IMR-90 (cell line): ENCODE results near the gene CENPT. TPM values are rescaled to one million over a fixed set of nuclear protein-coding genes. Genes with fewer than 3 reads are reported as not detected.

Experiments used
- ATAC-seq: fragments of 200-7000 bp; cut with Tn5 transposase; 2 replicates; pipeline ENCODE4 v1.9.1; 2020; ENCODE audit warnings: low read depth, mild to moderate bottlenecking, moderate library complexity
- Bru-seq: library from RNA; stranded (reverse); fragments of 400-500 nt; gene quantifications from one replicate; lab custom pipeline; 2021; lab: Mats Ljungman, UMichigan
- BruChase-seq, 2 experiments: library from RNA; stranded (reverse); fragments of 400-500 nt; gene quantifications; one replicate each; lab custom pipeline; 2021; lab: Mats Ljungman, UMichigan
- BruUV-seq: library from RNA; stranded (reverse); fragments of 400-500 nt; replicated peaks from 2 replicates; lab custom pipeline; 2021; lab: Mats Ljungman, UMichigan
- CTCF ChIA-PET: fragments of 300-600 bp; formaldehyde crosslinking; extraction: SDS; loops from one replicate; lab custom pipeline; 2021; ENCODE audit warnings: antibody characterized with exemption; lab: Yijun Ruan, JAX
- POLR2A ChIA-PET: fragments of 300-600 bp; sonication (Branson Sonifier 250); formaldehyde crosslinking; loops from one replicate; lab custom pipeline; 2022; ENCODE audit warnings: antibody characterized with exemption; ENCODE audit not compliant: unreplicated experiment; lab: Charles Lee
- DNase-seq: peaks from one replicate; pipeline ENCODE4 v3.0.0; 2013
- H2AFZ ChIP-seq: replicated peaks from 2 replicates; pipeline ENCODE3; 2013; ENCODE audit warnings: low read length, mild to moderate bottlenecking; ENCODE audit not compliant: poor library complexity
- H2AK5ac ChIP-seq: 2 replicates; pipeline ENCODE4 v1.6.1; 2013; ENCODE audit warnings: low read depth, low read length, inconsistent platforms
- H2AK9ac ChIP-seq: replicated peaks from 2 replicates; pipeline ENCODE3; 2013; ENCODE audit warnings: mild to moderate bottlenecking, low read depth, low read length, moderate library complexity; ENCODE audit not compliant: poor library complexity
- H2BK120ac ChIP-seq: 2 replicates; pipeline ENCODE4 v1.6.1; 2013; ENCODE audit warnings: low read depth, low read length, inconsistent platforms
- H2BK15ac ChIP-seq: 3 replicates; pipeline ENCODE4 v1.6.1; 2013; ENCODE audit warnings: low read depth, low read length, inconsistent platforms
- H2BK20ac ChIP-seq: 2 replicates; pipeline ENCODE4 v1.6.1; 2013; ENCODE audit warnings: low read depth, mild to moderate bottlenecking, inconsistent platforms, low read length, moderate library complexity
- H2BK5ac ChIP-seq: 2 replicates; pipeline ENCODE4 v1.6.1; 2013; ENCODE audit warnings: mild to moderate bottlenecking, low read depth, low read length, inconsistent platforms; ENCODE audit not compliant: poor library complexity, severe bottlenecking
- H3K14ac ChIP-seq: replicated peaks from 2 replicates; pipeline ENCODE4 v1.6.1; 2013; ENCODE audit warnings: low read depth, low read length, inconsistent platforms
- H3K18ac ChIP-seq: 2 replicates; pipeline ENCODE4 v1.6.1; 2013; ENCODE audit warnings: low read depth, low read length, control low read depth
- H3K23ac ChIP-seq: 2 replicates; pipeline ENCODE4 v1.6.1; 2013; ENCODE audit warnings: low read depth, low read length, inconsistent platforms
- H3K27ac ChIP-seq: 2 replicates; pipeline ENCODE4 v1.5.1; 2013; ENCODE audit warnings: mild to moderate bottlenecking, control low read depth, low read length; ENCODE audit not compliant: insufficient read depth
- H3K27me3 ChIP-seq: 2 replicates; pipeline ENCODE4 v1.6.1; 2013; ENCODE audit warnings: low read length; ENCODE audit not compliant: control insufficient read depth, insufficient read depth
- H3K36me3 ChIP-seq: 2 replicates; pipeline ENCODE4 v1.6.1; 2013; ENCODE audit warnings: low read length, mixed read lengths; ENCODE audit not compliant: control insufficient read depth, insufficient read depth
- H3K4ac ChIP-seq: 2 replicates; pipeline ENCODE4 v1.6.1; 2013; ENCODE audit warnings: low read depth, low read length, inconsistent platforms
- H3K4me1 ChIP-seq: 2 replicates; pipeline ENCODE4 v1.6.1; 2013; ENCODE audit warnings: low read length, mixed read lengths; ENCODE audit not compliant: control insufficient read depth, insufficient read depth
- H3K4me2 ChIP-seq: 2 replicates; pipeline ENCODE4 v1.6.1; 2013; ENCODE audit warnings: low read depth, mild to moderate bottlenecking, control low read depth, low read length, moderate library complexity
- H3K4me3 ChIP-seq: 2 replicates; pipeline ENCODE4 v1.5.1; 2013; ENCODE audit warnings: low read depth, mild to moderate bottlenecking, control low read depth, low read length, moderate library complexity; ENCODE audit not compliant: insufficient read depth
- H3K56ac ChIP-seq: 2 replicates; pipeline ENCODE4 v1.6.1; 2013; ENCODE audit warnings: low read length, inconsistent platforms; ENCODE audit not compliant: insufficient read depth; ENCODE audit errors: extremely low read depth
- H3K79me1 ChIP-seq, 2 experiments: 2 replicates each; pipeline ENCODE4 v1.6.1; 2013; ENCODE audit warnings: low read length in 2 of 2, inconsistent platforms in 1 of 2, low read depth in 1 of 2
- H3K9ac ChIP-seq: 2 replicates; pipeline ENCODE4 v1.6.1; 2013; ENCODE audit warnings: low read depth, low read length, control low read depth
- H3K9me1 ChIP-seq: 2 replicates; pipeline ENCODE4 v1.6.1; 2013; ENCODE audit warnings: low read length, inconsistent platforms; ENCODE audit not compliant: insufficient read depth
- H3K9me3 ChIP-seq: 2 replicates; pipeline ENCODE4 v1.6.1; 2013; ENCODE audit warnings: low read length; ENCODE audit not compliant: control insufficient read depth, insufficient read depth
- H4K20me1 ChIP-seq: 2 replicates; pipeline ENCODE4 v1.6.1; 2013; ENCODE audit warnings: low read length, inconsistent platforms; ENCODE audit not compliant: insufficient read depth
- H4K5ac ChIP-seq: 2 replicates; pipeline ENCODE4 v1.6.1; 2013; ENCODE audit warnings: mild to moderate bottlenecking, low read depth, low read length, control low read depth
- H4K8ac ChIP-seq, 2 experiments: 2 replicates each; pipeline ENCODE4 v1.6.1; 2013; ENCODE audit warnings: low read depth in 2 of 2, low read length in 2 of 2, control low read depth in 1 of 2, inconsistent platforms in 1 of 2
- H4K91ac ChIP-seq: 2 replicates; pipeline ENCODE4 v1.6.1; 2013; ENCODE audit warnings: low read depth, low read length, inconsistent platforms; ENCODE audit not compliant: insufficient read depth
- BHLHE40 ChIP-seq: fragments of 150-350 bp; IDR thresholded peaks from 2 replicates; pipeline ENCODE4 v1.6.1; 2016; ENCODE audit warnings: mild to moderate bottlenecking, low read depth, low read length
- CEBPB ChIP-seq: IDR thresholded peaks from 2 replicates; pipeline ENCODE4 v1.6.1; 2012; ENCODE audit warnings: low read depth, low read length, improper control_type of control experiment
- MXI1 ChIP-seq: IDR thresholded peaks from 2 replicates; pipeline ENCODE4 v1.6.1; 2012; ENCODE audit warnings: low read depth, mild to moderate bottlenecking, low read length, moderate library complexity, borderline replicate concordance
- POLR2A ChIP-seq: IDR thresholded peaks from 2 replicates; pipeline ENCODE4 v1.6.1; 2012; ENCODE audit warnings: mild to moderate bottlenecking, low read depth, low read length
- RAD21 ChIP-seq: IDR thresholded peaks from 2 replicates; pipeline ENCODE4 v1.6.1; 2012; ENCODE audit warnings: low read length, improper control_type of control experiment
- RFX5 ChIP-seq: IDR thresholded peaks from 2 replicates; pipeline ENCODE4 v1.8.0; 2012; ENCODE audit warnings: low read depth, mild to moderate bottlenecking, low read length, moderate library complexity
- WGBS, 2 experiments: methylation state at CpG; one replicate each; pipeline versions ENCODE4 v1.1.5 to v1.1.7; 2013; ENCODE audit warnings: missing lambda C conversion rate in 2 of 2; ENCODE audit not compliant: insufficient read length in 1 of 2; ENCODE audit errors: extremely low coverage in 2 of 2; 5-methylcytosine and 5-hydroxymethylcytosine counted together
- dilution Hi-C: fragments of 300-500 bp; cut with HindIII; formaldehyde crosslinking; loops from one replicate; pipeline ENCODE4 v1.14.3; 2018; ENCODE audit warnings: low sequenced_read_pairs; ENCODE audit not compliant: unreplicated experiment
- in situ Hi-C: fragments of 300-500 bp; cut with MboI; formaldehyde crosslinking; loops from 3 replicates; pipeline ENCODE4 v1.14.3; 2019; ENCODE audit warnings: low sequenced_read_pairs, inconsistent platforms, mixed read lengths
- intact Hi-C: fragments of 100-400 bp; cut with micrococcal nuclease; formaldehyde crosslinking; loops from 2 replicates; pipeline ENCODE4 v1.10.0; 2022
- long read RNA-seq: library from polyadenylated mRNA; unstranded; transcript quantifications from one replicate; pipeline ENCODE4 v2.0.0, GENCODE V29; 2021; ENCODE audit not compliant: unreplicated experiment
- polyA plus RNA-seq, 3 experiments: library from polyadenylated mRNA; depleted of rRNA; stranded (reverse); fragments of >200 nt; gene quantifications; 2 replicates each; pipeline ENCODE4 v1.2.3, GENCODE V29; 2012; ENCODE audit warnings: low replicate concordance in 1 of 3
- total RNA-seq: library from RNA; depleted of rRNA; stranded (reverse); fragments of >200 nt; gene quantifications from 2 replicates; pipeline ENCODE4 v1.2.3, GENCODE V29; 2012; rRNA removed
- TF ChIP-seq, protein P1 (sequence below): conservative IDR thresholded peaks from 2 replicates; pipeline ENCODE4 v1.5.1; 2012; ENCODE audit warnings: mild to moderate bottlenecking, low read depth, low read length, improper control_type of control experiment

CENPT gene
- total RNA-seq (33.3 TPM in 2 replicates), polyA plus RNA-seq (2012; rRNA removed) (83.1 and 86.4 TPM in 2 replicates), Bru-seq, nascent RNA (percentile 59 among the genes with signal in this experiment), BruChase-seq, experiment 1, labeled RNA remaining after a 6-hour chase (percentile 75 among the genes with signal in this experiment), BruChase-seq, experiment 2, labeled RNA remaining after a 2-hour chase (percentile 71 among the genes with signal in this experiment)
- 42.5 and 48.8 TPM in 2 replicates for polyA plus RNA-seq (2012; cell fraction: cytosol; rRNA removed)
- 500 and 808 TPM in 2 replicates for polyA plus RNA-seq (2012; cell fraction: nucleus; rRNA removed; ENCODE audit: low replicate concordance)
- long read RNA-seq, partial matches to known transcripts: 54 of 86 reads
- long read RNA-seq, other reads (novel, unspliced or antisense): 26 of 86 reads

- H4K91ac ChIP-seq: peak within 1 kb of the TSS; percentile 73
- peak; percentile 64 for DNase-seq
- peak within 1 kb of the TSS; percentile 91 for H3K14ac ChIP-seq
- H3K36me3 ChIP-seq: 0 out of 2 replicates have a peak, but pooled peaks cover 2% of the 10 kb centered on the region
- H3K9me1 ChIP-seq: peaks cover 17% of the 10 kb centered on the region
- H3K4me2 ChIP-seq: peak within 1 kb of the TSS; percentile 96
- peak within 1 kb of the TSS; percentile 92 for H3K4ac ChIP-seq
- BruUV-seq: TSS peak; percentile 33
- dilution Hi-C loops (no loop called here), intact Hi-C loops (loop anchor here (2.0 kb wide), 1 partner anchor 26 kb away; the partner anchor contains the start of gene EDC4), in situ Hi-C loops (no loop called here)
- peak within 1 kb of the TSS; percentile 79 for H2AK5ac ChIP-seq
- ATAC-seq: peak; percentile 50
- no peaks in the 10 kb centered on the region for H3K27me3 ChIP-seq
- H4K8ac ChIP-seq: peak within 1 kb of the TSS; percentile 83 to 95
- no peak within 1 kb of the TSS; the same call in 1 of the 2 replicates for H2BK20ac ChIP-seq
- peak within 1 kb of the TSS; percentile 67 for H2BK120ac ChIP-seq
- H3K4me1 ChIP-seq: peaks cover 13% of the 10 kb centered on the region
- peak within 1 kb of the TSS; percentile 53 for H3K4me3 ChIP-seq
- peaks cover 56% of the 10 kb centered on the region for H4K20me1 ChIP-seq
- peak within 1 kb of the TSS; percentile 100 for H2AK9ac ChIP-seq
- CTCF ChIA-PET: no interaction called here
- 1% methylated on average over 21 of the region's 62 CpGs; no CpG with 5 or more reads in 1 of the 2 experiments for WGBS, 2 experiments
- no peaks in the 10 kb centered on the region for H3K9me3 ChIP-seq
- 0 out of 2 replicates have a peak, but pooled peaks have one; percentile 6 for TF ChIP-seq RAD21
- TF ChIP-seq CEBPB: no peak
- TF ChIP-seq BHLHE40: no peak
- TF ChIP-seq, protein P1, sequence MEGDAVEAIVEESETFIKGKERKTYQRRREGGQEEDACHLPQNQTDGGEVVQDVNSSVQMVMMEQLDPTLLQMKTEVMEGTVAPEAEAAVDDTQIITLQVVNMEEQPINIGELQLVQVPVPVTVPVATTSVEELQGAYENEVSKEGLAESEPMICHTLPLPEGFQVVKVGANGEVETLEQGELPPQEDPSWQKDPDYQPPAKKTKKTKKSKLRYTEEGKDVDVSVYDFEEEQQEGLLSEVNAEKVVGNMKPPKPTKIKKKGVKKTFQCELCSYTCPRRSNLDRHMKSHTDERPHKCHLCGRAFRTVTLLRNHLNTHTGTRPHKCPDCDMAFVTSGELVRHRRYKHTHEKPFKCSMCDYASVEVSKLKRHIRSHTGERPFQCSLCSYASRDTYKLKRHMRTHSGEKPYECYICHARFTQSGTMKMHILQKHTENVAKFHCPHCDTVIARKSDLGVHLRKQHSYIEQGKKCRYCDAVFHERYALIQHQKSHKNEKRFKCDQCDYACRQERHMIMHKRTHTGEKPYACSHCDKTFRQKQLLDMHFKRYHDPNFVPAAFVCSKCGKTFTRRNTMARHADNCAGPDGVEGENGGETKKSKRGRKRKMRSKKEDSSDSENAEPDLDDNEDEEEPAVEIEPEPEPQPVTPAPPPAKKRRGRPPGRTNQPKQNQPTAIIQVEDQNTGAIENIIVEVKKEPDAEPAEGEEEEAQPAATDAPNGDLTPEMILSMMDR: no peak
- TF ChIP-seq POLR2A: peak; percentile 65
- TF ChIP-seq MXI1: peak; percentile 62; the same call in 1 of the 2 replicates
- TF ChIP-seq RFX5: no peak
- peak within 1 kb of the TSS; percentile 94 for H2AFZ ChIP-seq
- H3K23ac ChIP-seq: peak within 1 kb of the TSS; percentile 76; the same call in 1 of the 2 replicates
- peaks cover 24 to 69% of the 10 kb centered on the region in 2 experiments for H3K79me1 ChIP-seq
- H3K9ac ChIP-seq: peak within 1 kb of the TSS; percentile 95
- peak within 1 kb of the TSS; percentile 61 for H4K5ac ChIP-seq
- H3K18ac ChIP-seq: peak within 1 kb of the TSS; percentile 70
- H3K56ac ChIP-seq: peak within 1 kb of the TSS; percentile 72
- H2BK5ac ChIP-seq: peak within 1 kb of the TSS; percentile 91
- peak within 1 kb of the TSS; percentile 98 for H3K27ac ChIP-seq
- peak within 1 kb of the TSS; percentile 48; the same call in 1 of the 3 replicates for H2BK15ac ChIP-seq
- POLR2A ChIA-PET: no interaction called here
Measured at GRCh38 chr16:67847064-67847861, at the start of gene CENPT. CENPT (minus strand) TSS chr16:67847693; CDS start chr16:67833859, 13,834 bp downstream.
